NCI-H226 (cell line): ENCODE measurements around the gene PRC1.
"Not testable (repeated sequence)": the region's sequence is repeated elsewhere in the genome, so short reads cannot be mapped to it uniquely, and the experiment has no call there.

Experiments used
- DNase-seq: peaks from one replicate; pipeline ENCODE4 v3.0.0-alpha.2; 2015

The PRC1 gene, protein sequence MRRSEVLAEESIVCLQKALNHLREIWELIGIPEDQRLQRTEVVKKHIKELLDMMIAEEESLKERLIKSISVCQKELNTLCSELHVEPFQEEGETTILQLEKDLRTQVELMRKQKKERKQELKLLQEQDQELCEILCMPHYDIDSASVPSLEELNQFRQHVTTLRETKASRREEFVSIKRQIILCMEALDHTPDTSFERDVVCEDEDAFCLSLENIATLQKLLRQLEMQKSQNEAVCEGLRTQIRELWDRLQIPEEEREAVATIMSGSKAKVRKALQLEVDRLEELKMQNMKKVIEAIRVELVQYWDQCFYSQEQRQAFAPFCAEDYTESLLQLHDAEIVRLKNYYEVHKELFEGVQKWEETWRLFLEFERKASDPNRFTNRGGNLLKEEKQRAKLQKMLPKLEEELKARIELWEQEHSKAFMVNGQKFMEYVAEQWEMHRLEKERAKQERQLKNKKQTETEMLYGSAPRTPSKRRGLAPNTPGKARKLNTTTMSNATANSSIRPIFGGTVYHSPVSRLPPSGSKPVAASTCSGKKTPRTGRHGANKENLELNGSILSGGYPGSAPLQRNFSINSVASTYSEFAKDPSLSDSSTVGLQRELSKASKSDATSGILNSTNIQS

GRCh38 chr15:90994417-90995311, at the start of gene PRC1:
Gene PRC1 (minus strand): TSS chr15:90994535. CDS start chr15:90994417, 118 bp downstream.
- peak; percentile 99 for DNase-seq

GRCh38 chr15:91043202-91043874, 49.0 kb upstream of the PRC1 start:
- DNase-seq: no peak

- DNase-seq: no peak
These were observed 46.5 kb upstream of the PRC1 start for GRCh38 chr15:91040856-91041255.

DNA sequence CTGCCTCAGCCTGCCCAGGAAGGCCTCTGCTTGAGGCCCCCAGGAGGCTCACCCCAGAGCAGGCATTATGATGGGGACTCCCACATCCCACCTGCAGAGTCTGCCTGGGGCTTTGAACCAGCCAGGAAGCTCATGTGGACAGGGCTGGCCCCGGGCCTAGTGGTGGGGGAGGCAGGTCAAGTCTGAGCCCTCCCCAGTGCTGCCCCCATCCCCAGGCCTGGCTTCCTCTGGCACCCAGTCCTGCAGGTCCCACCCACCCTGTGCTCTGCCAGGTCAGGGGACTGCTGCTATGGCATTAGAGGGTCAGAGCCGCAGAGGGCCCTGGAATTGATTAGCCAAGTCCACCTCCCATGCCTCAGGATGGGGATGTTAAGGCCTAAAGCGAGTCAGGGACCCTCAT, 45.7 kb upstream of the PRC1 start:
- no peak for DNase-seq

DNA sequence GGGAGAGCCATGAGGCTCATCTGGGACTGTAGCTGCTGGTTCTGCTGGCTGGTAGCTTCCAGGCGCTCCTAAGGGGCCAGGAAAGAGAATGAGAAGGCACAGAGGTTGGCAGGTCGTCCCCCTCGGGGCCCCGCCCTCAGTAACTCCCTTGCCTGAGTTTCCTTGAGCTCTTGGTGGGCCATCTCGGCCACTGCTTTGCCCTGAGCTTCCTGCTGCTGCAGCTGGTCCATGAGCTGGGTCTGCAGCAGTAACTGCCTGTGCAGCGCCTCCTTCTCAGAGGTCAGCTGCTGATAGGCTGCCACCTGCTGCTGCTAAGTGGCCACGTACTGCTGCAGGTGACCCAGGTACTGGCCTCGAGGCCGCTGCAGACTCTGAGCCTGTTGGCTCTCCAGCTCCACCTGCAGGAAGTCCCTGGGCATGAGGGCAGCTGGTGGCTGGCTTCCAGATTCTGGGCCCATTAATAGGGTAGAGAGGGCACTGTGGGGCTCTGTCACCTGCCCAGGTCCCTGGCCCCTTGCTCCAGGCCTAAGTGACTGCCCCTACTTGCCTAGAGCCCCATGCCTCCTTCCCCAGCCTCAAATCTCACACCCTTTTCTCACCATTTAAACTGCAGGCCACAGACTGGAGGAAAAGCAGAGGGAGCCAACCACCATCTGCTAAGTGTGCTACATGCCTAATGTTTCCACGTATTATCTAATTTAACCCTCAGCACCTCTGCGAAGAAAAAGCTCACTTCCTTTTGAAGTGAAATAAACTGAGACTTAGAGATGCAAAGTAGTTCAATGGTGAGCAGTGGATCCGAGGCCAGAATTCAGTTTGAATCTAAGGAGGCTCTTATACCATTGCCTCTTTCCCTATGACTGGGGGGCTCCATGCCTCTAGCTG, 38.8 kb upstream of the PRC1 start:
- peak; percentile 22 for DNase-seq

DNA sequence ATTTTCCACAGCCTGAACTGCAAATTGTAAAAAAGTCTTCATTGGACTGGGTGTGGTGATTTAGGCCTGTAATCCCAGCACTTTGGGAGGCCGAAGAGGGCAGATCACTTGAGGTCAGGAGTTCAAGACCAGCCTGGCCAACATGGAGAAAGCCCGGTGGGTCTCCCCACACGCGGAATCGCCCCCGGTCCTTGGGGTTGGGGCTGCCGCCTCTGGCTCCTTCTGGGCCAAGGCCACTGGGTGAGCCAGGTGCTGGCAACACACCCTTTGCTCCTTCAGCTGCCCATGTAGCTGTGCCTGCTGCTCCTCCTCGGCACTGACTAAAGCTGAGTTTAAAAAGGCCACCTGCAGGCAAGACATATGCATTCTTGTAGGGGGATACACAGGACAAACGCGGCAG, 37.5 kb upstream of the PRC1 start:
- DNase-seq: no peak

DNA sequence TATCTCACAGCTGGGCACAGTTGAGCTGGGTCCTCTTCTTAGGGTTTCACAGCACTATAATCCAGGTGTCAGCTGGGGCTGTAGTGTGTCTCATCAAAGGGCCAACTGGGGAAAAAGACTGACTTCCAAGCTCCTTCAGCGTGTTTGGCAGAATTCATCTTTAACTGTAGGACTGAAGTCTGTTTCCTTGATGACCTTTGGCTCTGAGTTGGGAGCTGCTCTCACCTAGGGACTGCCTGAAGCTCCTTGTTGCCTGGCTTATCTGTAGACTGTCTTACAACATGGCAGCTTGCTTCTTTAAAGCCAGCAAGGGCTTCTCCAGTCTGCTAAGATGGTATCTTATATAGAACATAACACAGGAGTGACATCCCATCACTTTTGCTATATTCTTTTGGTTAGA, 33.3 kb upstream of the PRC1 start:
- DNase-seq: no peak

DNA sequence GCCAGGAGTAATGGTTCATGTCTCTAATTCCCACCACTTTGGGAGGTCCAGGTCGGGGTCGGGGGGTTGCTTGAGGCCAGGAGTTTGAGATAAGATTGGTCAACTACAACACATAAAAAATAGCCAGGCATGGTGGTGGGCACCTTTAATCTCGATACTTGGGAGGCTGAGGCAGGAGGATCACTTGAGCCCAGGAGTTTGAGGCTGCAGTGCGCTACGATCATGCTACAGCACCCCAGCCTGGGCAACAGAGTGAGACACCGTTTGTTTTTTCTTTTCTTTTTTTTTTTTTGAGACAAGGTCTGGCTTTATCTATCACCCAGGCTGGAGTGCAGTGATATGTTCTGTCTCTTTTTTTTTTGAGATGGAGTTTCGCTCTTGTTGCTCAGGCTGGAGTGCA, 29.4 kb upstream of the PRC1 start:
- DNase-seq: no peak

DNA sequence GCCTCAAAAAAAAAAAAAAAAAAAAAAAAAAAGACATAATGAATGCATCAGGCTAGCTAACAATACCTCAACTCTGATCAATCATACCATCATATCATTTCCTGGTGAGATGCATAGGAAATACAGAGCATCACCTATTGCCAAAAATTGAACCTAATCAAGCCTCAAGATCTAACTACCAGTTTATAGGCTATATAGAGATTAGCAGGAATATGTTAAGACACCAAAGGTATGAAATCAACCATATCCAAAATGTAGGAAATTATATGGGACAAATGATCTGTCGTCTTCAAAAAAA, 28.4 kb upstream of the PRC1 start:
- DNase-seq: no peak

GRCh38 chr15:91022075-91022831, 27.9 kb upstream of the PRC1 start, which contains the start of gene VPS33B:
Gene VPS33B (minus strand): TSS chr15:91022594. CDS start chr15:91022249, 345 bp downstream.
- peak; percentile 84 for DNase-seq

DNA sequence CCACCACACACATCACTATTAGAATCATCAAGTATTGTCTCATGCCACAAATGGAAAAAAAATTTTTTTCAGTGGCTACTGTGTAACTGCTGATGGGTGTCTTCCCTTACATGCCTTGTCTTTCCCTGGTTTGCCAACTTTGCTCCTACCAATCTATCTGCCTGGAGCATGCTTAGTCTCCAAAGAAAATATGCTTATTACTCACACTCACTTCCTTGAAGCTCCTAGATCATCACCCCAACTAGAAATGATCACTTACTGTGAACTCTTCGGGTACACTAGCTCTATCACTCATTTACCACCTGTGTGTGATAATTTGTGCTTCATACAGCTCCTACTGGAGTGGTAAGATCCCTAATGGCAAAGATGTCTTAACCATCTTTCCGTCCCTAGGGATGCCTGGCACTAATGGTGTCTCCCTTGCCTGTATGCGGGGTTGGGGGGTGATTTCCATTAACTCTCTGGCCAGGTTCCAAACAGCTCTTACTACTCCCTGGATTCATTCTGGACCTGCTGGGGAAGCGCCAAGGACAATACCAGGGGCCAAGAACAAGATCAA, 27.3 kb upstream of the PRC1 start:
- DNase-seq: peak; percentile 28

DNA sequence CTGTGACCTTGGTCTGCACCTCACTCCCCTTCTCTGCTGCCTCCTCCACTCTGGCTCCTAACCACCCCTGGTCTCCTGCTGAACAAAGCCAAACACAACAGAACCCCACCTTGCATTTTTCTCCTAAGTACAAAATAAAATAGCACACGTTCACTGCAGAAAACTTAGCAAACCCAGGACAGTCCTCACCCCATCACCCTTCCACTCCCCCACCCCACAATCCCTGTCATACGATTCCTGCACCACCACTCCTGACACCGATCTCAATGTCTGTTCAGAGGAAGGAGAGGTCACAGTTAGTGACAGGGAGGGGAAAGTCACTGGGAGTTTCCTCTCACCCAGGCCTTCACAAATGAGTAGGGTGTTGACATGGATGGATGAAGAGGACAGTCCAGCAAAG, 23.8 kb upstream of the PRC1 start:
- DNase-seq: no peak

DNA sequence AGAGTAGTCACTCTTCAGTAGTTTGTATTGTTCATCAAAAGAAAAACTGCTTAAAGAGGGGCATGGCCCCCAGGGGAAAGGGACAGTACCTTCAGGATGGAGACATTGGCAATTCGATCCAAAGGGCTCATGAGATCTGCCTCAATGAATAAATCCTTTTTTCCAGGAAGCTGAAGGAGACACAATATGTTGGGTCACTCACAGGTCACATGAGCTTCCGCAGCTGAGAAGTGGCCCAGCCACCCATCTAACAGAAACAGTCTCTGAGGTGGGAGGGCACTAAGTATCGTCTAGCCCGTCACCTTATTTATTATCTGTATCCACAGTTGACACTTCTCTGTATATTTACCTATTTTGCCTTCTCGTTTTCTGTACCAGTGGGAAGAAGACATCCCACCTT, 23.4 kb upstream of the PRC1 start:
- DNase-seq: no peak

GRCh38 chr15:91013701-91014100, 19.4 kb upstream of the PRC1 start:
- not testable (repeated sequence) for DNase-seq

GRCh38 chr15:91007266-91007665, 12.9 kb upstream of the PRC1 start:
- DNase-seq: no peak

DNA sequence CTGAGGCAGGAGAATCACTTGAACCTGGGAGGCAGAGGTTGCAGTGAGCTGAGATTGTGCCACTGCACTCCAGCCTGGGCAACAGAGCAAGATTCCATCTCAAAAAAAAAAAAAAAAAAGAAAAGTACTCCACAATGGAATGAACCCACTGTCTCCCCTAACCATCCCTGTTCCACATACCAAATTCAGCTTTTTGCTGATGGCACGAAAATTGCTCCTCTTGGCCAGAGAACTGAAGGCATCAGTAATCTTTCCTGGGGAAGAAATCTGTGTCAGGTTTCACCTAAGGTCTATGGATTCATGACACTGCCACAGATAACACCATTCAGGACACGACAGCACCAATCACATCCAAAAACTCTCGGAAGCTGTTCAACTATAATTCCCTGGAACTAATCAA, 6.9 kb upstream of the PRC1 start:
- DNase-seq: no peak

GRCh38 chr15:90998737-90999136, 4.4 kb upstream of the PRC1 start:
- DNase-seq: no peak

- no peak for DNase-seq
These were observed 297 bp downstream of the PRC1 start for GRCh38 chr15:90994059-90994416.

DNA sequence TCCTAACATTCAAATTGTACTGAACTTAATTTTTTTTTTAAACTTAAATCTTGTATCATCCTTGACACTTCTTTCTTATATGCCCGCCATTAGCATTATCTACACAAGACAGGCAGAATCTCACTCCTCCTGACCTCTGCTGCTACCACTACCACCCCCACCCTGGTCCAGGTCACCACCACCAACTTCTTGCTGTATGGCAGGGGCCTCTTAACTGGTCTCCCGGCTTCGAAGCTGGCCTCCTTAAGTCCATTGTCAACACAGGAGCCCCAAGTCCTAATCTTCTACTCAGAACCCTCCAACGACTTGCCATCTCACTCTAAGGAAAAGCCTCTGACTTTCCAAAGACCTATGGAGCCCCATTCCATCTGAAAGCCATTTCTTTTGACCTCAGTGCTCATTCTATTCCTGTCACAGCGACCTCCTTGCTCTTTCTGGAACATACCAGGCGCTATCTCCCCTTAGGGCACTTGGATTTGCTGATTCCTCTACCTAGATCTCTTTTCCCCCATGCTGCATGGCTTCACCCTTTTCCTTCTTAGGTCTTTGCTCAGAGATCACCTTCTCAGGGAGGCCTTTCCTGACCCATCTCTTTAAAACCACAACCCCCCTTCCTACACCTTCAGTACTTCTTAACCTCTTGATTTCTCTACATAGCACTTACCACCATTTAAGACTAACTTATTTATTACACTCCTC, 2.6 kb downstream of the PRC1 start:
- no peak for DNase-seq

- no peak for DNase-seq
These were observed 3.9 kb downstream of the PRC1 start for GRCh38 chr15:90990446-90990845.
